Measurements from ENCODE around the gene SFXN5.

DNA sequence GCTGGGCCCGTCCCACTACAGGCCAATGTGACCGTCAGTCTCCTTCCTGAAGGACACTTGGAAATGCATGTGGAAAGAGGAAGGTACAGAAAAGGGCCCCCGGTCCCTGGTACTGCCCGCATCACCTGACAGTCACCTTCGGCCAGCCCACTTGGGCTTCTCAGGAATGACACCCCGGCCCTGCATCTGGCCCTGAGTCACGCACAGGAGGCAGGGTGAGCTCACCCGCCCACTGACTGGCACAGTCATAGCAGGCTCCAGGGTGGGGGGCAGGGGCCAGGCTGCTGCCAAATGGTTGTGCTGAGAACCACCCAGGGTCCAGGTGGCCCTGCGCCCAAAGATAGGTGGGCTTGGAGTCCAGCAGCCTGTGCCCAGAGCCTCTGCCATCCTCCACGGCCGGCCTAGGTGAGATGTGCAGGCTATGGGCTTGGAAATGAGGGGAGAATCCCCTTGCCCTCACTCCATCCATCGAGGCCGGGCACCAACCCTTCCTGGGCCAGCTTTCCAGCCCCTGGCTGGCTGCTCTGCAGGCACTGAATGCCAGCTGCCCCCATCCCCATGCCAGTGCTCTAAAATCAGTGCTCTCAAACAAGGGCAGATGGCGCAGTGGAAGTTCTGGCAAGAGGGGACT lies 140.1 kb downstream of the SFXN5 start:
- TF ChIP-seq, protein P1, sequence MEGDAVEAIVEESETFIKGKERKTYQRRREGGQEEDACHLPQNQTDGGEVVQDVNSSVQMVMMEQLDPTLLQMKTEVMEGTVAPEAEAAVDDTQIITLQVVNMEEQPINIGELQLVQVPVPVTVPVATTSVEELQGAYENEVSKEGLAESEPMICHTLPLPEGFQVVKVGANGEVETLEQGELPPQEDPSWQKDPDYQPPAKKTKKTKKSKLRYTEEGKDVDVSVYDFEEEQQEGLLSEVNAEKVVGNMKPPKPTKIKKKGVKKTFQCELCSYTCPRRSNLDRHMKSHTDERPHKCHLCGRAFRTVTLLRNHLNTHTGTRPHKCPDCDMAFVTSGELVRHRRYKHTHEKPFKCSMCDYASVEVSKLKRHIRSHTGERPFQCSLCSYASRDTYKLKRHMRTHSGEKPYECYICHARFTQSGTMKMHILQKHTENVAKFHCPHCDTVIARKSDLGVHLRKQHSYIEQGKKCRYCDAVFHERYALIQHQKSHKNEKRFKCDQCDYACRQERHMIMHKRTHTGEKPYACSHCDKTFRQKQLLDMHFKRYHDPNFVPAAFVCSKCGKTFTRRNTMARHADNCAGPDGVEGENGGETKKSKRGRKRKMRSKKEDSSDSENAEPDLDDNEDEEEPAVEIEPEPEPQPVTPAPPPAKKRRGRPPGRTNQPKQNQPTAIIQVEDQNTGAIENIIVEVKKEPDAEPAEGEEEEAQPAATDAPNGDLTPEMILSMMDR (IDR thresholded peaks at IDR 0.05): no peak
- TF ChIP-seq POLR2A (IDR thresholded peaks at IDR 0.05): no peak

Measured in vagina (tissue), 2 donors.